ENCODE measurements around the gene GAS2L3.

DNA sequence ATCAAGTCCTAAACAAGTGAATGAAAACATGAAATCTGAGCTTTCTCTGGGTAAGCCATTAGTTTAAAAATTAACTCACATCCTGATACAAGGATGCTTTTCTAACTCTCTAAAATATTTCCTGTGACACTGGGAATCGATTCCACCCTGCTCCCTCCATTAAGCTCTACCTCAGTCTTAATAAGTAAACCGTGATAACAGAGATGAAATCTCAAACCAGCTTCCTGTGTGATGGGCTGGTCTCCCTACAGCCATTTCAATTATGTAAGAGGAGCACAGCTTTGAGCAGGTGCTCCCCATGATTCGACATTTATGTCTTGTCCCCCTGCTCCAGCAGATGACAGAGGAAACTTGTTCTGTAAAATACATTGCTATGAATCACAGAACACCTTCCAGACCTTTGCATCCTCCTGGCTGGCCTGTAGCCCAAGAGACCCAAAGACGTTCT lies 59.0 kb downstream of the GAS2L3 start:
- TF ChIP-seq, protein P1, sequence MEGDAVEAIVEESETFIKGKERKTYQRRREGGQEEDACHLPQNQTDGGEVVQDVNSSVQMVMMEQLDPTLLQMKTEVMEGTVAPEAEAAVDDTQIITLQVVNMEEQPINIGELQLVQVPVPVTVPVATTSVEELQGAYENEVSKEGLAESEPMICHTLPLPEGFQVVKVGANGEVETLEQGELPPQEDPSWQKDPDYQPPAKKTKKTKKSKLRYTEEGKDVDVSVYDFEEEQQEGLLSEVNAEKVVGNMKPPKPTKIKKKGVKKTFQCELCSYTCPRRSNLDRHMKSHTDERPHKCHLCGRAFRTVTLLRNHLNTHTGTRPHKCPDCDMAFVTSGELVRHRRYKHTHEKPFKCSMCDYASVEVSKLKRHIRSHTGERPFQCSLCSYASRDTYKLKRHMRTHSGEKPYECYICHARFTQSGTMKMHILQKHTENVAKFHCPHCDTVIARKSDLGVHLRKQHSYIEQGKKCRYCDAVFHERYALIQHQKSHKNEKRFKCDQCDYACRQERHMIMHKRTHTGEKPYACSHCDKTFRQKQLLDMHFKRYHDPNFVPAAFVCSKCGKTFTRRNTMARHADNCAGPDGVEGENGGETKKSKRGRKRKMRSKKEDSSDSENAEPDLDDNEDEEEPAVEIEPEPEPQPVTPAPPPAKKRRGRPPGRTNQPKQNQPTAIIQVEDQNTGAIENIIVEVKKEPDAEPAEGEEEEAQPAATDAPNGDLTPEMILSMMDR (IDR thresholded peaks at IDR 0.05; ENCODE audit: insufficient read depth, low read depth, low read length) = no peak
- no peak for TF ChIP-seq EZH2 (IDR thresholded peaks at IDR 0.05; ENCODE audit: insufficient read depth, low read length)
